ENCODE data around the gene DUSP6.

Gene DUSP6

GRCh38 chr12:89390802-89391673 lies 38.7 kb upstream of the DUSP6 start:
- H3K27ac ChIP-seq (ENCODE audit: low read length) = no peak overlapping the region
- TF ChIP-seq CTCF (IDR thresholded peaks at IDR 0.05; ENCODE audit: low read length) (no peak), EZH2phosphoT487 (IDR thresholded peaks at IDR 0.05; ENCODE audit: low read length) (no peak), EZH2 (optimal IDR thresholded peaks at IDR 0.05; ENCODE audit: low read depth, low read length) (no peak)
- H4K20me1 ChIP-seq (ENCODE audit: insufficient read depth, low read length) = no peaks in the 10 kb centered on the region
- no peaks in the 10 kb centered on the region for H3K27me3 ChIP-seq (replicated peaks; ENCODE audit: insufficient read depth, low read length)
- no peak overlapping the region for H3K9ac ChIP-seq (ENCODE audit: low read length)
- no peaks in the 10 kb centered on the region for H3K79me2 ChIP-seq (ENCODE audit: low read length)
- no peak overlapping the region for H3K4me3 ChIP-seq (ENCODE audit: low read length)
- DNase-seq = no peak
- H3F3A ChIP-seq (ENCODE audit: insufficient read depth, low read length) = no peaks in the 10 kb centered on the region
- no peaks in the 10 kb centered on the region for H3K9me2 ChIP-seq (replicated peaks; ENCODE audit: insufficient read depth, low read length)
- no peaks in the 10 kb centered on the region for H3K4me1 ChIP-seq (ENCODE audit: low read length)
- no peaks in the 10 kb centered on the region for H3K9me3 ChIP-seq (replicated peaks; ENCODE audit: insufficient read depth, low read length)
- no peak overlapping the region for H2AFZ ChIP-seq (ENCODE audit: low read length)
- H3K4me2 ChIP-seq (ENCODE audit: low read depth, low read length) = no peak overlapping the region
- no peaks in the 10 kb centered on the region for H3K36me3 ChIP-seq (replicated peaks; ENCODE audit: insufficient read depth, low read length)

- DNase-seq = no peak
- no peak overlapping the region for H3K27ac ChIP-seq (ENCODE audit: low read length)
These were observed 37.7 kb upstream of the DUSP6 start for GRCh38 chr12:89389755-89390661.

GRCh38 chr12:89386138-89386537 lies 33.8 kb upstream of the DUSP6 start:
- DNase-seq = no peak
- Histone ChIP-seq H4K20me1 (ENCODE audit: insufficient read depth, low read length) (no peaks in the 10 kb centered on the region), H3K27ac (ENCODE audit: low read length) (no peak overlapping the region), H3K9me2 (replicated peaks; ENCODE audit: insufficient read depth, low read length) (no peaks in the 10 kb centered on the region), H3F3A (ENCODE audit: insufficient read depth, low read length) (no peaks in the 10 kb centered on the region), H3K36me3 (replicated peaks; ENCODE audit: insufficient read depth, low read length) (no peaks in the 10 kb centered on the region), H3K4me2 (ENCODE audit: low read depth, low read length) (no peak overlapping the region), H3K4me3 (ENCODE audit: low read length) (no peak overlapping the region), H2AFZ (ENCODE audit: low read length) (no peak overlapping the region), H3K9ac (ENCODE audit: low read length) (no peak overlapping the region), H3K9me3 (replicated peaks; ENCODE audit: insufficient read depth, low read length) (no peaks in the 10 kb centered on the region), H3K79me2 (ENCODE audit: low read length) (no peaks in the 10 kb centered on the region), H3K27me3 (replicated peaks; ENCODE audit: insufficient read depth, low read length) (no peaks in the 10 kb centered on the region), H3K4me1 (ENCODE audit: low read length) (no peaks in the 10 kb centered on the region)
- TF ChIP-seq CTCF (IDR thresholded peaks at IDR 0.05; ENCODE audit: low read length) (no peak), EZH2 (optimal IDR thresholded peaks at IDR 0.05; ENCODE audit: low read depth, low read length) (no peak)

More at GRCh38 chr12:89389755-89390661, 37.7 kb upstream of the DUSP6 start:
- H3K9me3 ChIP-seq (replicated peaks; ENCODE audit: insufficient read depth, low read length) = no peaks in the 10 kb centered on the region
- no peaks in the 10 kb centered on the region for H3K36me3 ChIP-seq (replicated peaks; ENCODE audit: insufficient read depth, low read length)
- no peak overlapping the region for H2AFZ ChIP-seq (ENCODE audit: low read length)
- TF ChIP-seq EZH2 (optimal IDR thresholded peaks at IDR 0.05; ENCODE audit: low read depth, low read length) (no peak), CTCF (IDR thresholded peaks at IDR 0.05; ENCODE audit: low read length) (no peak), EZH2phosphoT487 (IDR thresholded peaks at IDR 0.05; ENCODE audit: low read length) (no peak)
- H3K27me3 ChIP-seq (replicated peaks; ENCODE audit: insufficient read depth, low read length) = no peaks in the 10 kb centered on the region
- no peaks in the 10 kb centered on the region for H3K79me2 ChIP-seq (ENCODE audit: low read length)
- H4K20me1 ChIP-seq (ENCODE audit: insufficient read depth, low read length) = no peaks in the 10 kb centered on the region
- H3K4me2 ChIP-seq (ENCODE audit: low read depth, low read length) = no peak overlapping the region
- H3K9ac ChIP-seq (ENCODE audit: low read length) = no peak overlapping the region
- no peaks in the 10 kb centered on the region for H3K4me1 ChIP-seq (ENCODE audit: low read length)
- no peaks in the 10 kb centered on the region for H3F3A ChIP-seq (ENCODE audit: insufficient read depth, low read length)
- no peak overlapping the region for H3K4me3 ChIP-seq (ENCODE audit: low read length)
- H3K9me2 ChIP-seq (replicated peaks; ENCODE audit: insufficient read depth, low read length) = no peaks in the 10 kb centered on the region
